ENCODE results near the gene C3orf80.
"Not testable (repeated sequence)": the region's sequence is repeated elsewhere in the genome, so short reads cannot be mapped to it uniquely, and the experiment has no call there.

Gene C3orf80

GRCh38 chr3:160213191-160213590, 12.0 kb upstream of the C3orf80 start:
- DNase-seq (ENCODE audit: low read depth): no peak

DNA sequence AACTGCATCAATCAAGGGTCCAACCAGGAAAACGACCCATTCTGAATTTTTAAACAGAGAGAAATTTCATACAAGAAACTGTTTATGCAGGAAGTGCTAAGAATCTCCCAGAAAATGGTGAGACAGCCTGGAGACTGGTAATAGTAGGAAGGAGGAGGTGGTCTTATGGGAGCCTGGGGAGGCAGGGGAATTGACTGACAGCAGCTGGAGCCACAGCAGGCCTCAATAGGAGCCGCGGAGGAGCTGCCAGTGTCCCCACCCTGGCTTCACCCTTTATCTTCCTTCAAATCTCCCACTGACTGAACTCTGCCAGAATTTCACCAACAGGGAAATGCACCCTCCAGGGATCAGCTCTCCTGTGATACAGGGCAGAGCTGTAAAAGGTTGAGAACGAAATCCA, 7.5 kb upstream of the C3orf80 start:
- no peak for DNase-seq (ENCODE audit: low read depth)

DNA sequence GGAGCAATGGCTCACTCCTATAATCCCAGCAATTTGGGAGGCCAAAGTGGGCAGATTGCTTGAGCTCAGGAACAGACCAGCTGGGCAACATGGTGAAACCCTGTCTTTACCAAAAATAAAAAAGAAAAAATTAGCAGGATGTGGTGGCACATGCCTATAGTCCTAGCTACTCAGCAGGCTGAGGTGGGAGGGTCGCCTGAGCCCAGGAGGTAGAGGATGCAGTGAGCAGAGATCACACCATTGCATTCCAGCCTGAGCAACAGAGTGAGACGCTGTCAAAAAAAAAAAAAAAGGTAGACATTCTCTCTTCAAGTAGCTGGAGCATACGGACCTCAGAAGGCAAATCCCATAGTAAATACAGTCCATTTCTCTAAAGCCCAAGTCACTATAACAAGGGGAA, 7.1 kb upstream of the C3orf80 start:
- DNase-seq (ENCODE audit: low read depth): no peak

GRCh38 chr3:160220038-160220437, 5.2 kb upstream of the C3orf80 start:
- no peak for DNase-seq (ENCODE audit: low read depth)

DNA sequence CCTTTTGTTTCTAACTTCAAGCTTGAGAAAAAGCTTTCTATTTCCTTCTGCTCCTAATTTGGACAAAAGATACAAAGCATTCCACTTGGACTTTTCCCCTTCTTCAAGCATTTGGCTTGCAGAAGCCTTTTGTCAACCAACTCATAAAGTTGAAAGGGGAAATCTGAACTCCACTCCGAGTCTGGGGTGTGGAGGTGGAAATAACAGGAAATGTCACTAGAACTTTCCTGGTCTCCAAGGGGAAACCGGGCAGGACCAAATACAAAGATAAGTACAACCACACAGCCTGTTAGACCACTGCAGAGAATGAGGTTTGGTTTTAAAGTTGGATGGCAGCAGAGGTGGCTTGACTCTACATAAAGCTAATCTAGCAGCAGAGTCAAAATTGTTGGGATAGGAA, 4.2 kb upstream of the C3orf80 start:
- DNase-seq (ENCODE audit: low read depth): no peak

DNA sequence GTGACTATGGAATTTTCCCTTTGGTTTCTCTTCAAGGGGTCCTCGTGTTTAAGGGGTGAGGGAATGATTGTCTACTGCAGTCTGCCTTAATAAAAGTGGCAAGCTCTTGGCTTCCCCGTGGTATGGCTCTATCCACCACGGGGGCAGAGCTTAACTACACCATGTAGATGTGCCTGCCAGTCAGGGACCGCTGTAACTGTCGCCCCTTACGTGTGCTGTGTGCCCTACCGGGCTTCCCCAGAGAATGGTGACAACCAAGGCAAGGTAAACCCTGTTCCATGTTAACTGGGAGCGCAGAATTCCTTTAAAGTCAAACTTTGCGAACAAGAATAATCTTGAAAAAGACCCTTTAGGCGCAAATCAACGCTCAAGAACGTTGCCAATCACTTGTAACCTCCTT, 966 bp upstream of the C3orf80 start:
- no peak for DNase-seq (ENCODE audit: low read depth)

DNA sequence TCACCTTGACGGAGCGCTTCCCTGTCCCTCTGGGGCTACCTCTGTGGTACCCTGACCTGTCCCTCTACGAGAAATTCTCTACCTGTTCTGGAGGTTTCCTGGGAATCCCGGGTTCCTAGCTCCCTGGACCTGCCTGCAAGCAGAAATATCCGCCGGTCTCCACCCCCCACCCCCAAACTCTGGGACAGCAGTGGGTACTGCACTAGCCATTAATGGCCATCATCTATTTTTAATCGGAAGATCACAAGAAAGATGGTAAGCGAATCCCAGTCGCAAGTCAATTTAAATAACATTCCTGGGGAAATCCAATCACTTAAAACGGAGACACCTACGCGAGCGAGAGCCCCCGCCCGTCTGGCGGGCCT, 429 bp upstream of the C3orf80 start:
- DNase-seq (ENCODE audit: low read depth): no peak

DNA sequence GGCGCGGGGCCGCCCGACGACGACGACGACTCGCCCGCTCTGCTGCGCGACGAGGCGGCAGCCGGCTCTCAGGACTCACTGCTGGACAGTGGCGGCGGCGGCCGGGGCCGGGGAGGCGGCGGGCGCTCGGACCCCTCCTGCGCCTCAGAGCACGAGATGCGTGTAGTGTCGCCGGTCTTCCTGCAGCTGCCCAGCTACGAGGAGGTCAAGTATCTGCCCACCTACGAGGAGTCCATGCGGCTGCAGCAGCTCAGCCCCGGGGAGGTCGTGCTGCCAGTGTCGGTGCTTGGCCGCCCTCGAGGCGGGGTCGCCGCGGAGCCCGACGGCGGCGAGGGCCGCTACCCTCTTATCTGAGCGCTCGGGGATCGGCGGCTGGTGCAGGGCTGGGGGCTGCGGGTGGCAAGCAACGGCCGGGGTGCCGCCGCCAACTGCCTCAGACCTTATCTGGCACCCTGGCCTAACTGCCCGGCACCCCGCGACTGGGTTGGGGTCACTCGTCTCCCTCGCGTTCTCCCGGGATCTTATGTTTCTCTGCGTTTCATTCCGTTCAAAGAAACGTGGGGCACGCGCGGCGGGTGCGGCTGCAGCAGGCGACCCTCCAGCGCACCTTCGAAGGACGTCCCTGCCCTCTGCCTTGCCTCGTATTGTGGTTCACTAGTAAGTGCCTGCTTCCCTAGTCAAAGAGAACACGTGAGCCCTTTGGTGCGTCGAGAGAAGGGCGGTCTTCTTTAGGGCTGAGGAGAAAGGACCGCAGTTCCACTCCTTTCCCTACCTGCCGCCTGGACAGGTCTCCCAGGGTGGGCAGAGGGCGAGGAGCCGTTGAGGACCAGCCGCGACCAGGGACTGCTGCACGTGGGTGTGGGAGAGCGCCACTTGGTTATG, 1.0 kb downstream of the C3orf80 start:
- no peak for DNase-seq (ENCODE audit: low read depth)

GRCh38 chr3:160227419-160227818, 2.2 kb downstream of the C3orf80 start:
- no peak for DNase-seq (ENCODE audit: low read depth)

- DNase-seq (ENCODE audit: low read depth): no peak
Measured at GRCh38 chr3:160232014-160232413, 6.8 kb downstream of the C3orf80 start.

DNA sequence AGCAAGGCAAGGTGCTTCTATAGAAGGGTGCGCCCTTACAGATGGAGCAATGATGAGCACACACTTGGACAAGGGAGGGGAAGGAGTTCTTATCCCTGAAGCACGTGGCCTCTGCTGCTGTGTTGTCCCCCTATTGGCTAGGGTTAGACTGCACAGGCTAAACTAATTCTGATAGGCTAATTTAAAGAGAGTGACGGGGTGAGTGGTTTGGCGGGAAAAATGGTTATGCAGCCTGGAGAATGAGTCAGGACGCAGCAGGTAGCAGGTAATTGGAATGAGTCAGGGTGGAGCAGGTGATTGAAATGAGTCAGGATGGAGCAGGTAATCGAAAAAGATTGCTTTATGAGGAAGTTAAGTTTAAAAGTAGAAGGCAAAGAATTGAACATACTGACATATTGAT, 15.5 kb downstream of the C3orf80 start:
- not testable (repeated sequence) for DNase-seq (ENCODE audit: low read depth)

DNA sequence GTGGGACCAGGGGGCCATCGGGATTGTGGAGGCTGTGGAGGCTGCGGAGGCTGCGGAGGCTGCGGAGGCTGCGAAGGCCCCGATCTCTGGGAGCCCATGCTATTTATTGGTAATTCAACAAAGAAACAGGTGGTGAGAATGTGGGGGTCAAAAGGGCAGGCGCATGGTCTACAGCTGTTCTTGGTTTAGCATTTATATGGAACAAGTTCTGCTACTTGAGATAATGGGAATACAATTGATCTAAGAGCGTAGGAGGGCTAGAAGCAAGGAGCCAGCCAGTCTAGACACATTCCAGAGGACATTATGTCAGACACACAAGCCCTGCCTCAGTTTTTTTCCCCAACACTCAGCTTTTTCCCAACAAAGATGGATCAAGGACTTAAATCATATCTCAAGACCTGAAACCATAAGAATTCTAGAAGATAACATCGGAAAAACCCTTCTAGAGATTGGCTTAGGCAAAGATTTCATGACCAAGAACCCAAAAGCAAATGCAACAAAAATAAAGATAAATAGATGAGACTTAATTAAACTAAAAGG, 20.1 kb downstream of the C3orf80 start:
- DNase-seq (ENCODE audit: low read depth): no peak

GRCh38 chr3:160247766-160248165, 22.5 kb downstream of the C3orf80 start:
- no peak for DNase-seq (ENCODE audit: low read depth)

GRCh38 chr3:160253298-160253697, 28.1 kb downstream of the C3orf80 start:
- no peak for DNase-seq (ENCODE audit: low read depth)

- DNase-seq (ENCODE audit: low read depth): no peak
Measured at GRCh38 chr3:160257606-160258005, 32.4 kb downstream of the C3orf80 start.

DNA sequence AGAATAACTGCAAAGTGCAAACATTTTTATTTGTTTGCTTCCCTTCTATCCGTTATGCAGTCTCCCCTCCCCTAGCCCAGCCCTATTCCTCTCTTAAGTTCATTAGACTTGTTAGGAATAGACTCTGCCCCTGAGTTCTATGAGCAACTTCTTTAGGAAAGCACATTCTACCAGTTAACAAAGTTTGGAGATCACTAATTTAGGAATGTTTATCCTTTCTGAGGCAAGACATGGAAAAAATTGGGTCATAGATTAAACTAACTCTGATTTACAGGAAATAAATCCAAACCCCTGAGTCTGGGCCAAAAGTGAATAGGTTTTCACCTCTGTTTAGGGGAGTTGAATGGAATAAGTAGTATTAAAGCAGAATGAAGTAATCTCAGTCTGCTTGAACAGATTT, 34.4 kb downstream of the C3orf80 start:
- DNase-seq (ENCODE audit: low read depth): no peak

- DNase-seq (ENCODE audit: low read depth): no peak
Measured at GRCh38 chr3:160260587-160261270, 35.5 kb downstream of the C3orf80 start.

DNA sequence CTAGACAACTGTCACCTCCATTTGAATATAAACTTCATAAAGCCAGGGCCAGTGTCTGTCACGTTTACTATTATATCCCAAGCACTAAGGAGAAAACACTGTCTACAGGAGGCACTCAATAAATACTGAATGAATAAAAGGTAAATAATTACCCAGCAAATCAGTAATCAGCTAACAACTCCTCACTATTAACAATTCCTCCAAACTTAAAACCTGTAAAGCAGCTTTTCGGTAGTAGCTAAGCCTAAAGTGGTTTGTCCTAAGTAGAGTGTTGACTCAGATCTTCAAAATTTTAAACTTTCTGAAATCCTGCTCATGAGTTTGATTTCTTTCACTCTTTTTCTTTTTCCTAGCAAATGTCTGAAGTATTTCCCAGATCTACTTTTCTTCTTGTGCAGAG, 39.9 kb downstream of the C3orf80 start:
- no peak for DNase-seq (ENCODE audit: low read depth)
